HepG2 (cell line): Measurements from ENCODE around the gene SLC38A1.

Experiments used
- CTCF ChIP-seq: sonication (generic); formaldehyde crosslinking; IDR thresholded peaks from 2 replicates; pipeline ENCODE4 v1.5.0; 2020; ENCODE audit warnings: mild to moderate bottlenecking, missing genetic modification reagents, moderate library complexity
- EZH2 ChIP-seq: conservative IDR thresholded peaks from 2 replicates; pipeline ENCODE4 v1.6.1; 2012; ENCODE audit warnings: mild to moderate bottlenecking, low read depth, low read length, moderate library complexity
- GATA4 ChIP-seq: sonication (generic); IDR thresholded peaks from 2 replicates; pipeline ENCODE4 v1.6.1; 2016; ENCODE audit warnings: antibody characterized with exemption, low read depth, borderline replicate concordance
- HDAC6 ChIP-seq: fragments of 200-600 bp; sonication (generic); IDR thresholded peaks from 2 replicates; pipeline ENCODE4 v1.7.0; 2017; ENCODE audit warnings: mild to moderate bottlenecking, antibody characterized with exemption, low read length, low read depth
- NFIC ChIP-seq: IDR thresholded peaks from 2 replicates; pipeline ENCODE4 v1.6.1; 2012; ENCODE audit warnings: mild to moderate bottlenecking, low read length, inconsistent platforms
- POLR2A ChIP-seq, 2 experiments: IDR thresholded peaks; 2 replicates each; pipeline ENCODE4 v1.6.1; 2011; ENCODE audit warnings: low read depth in 2 of 2, low read length in 2 of 2, mild to moderate bottlenecking in 1 of 2, moderate library complexity in 1 of 2; ENCODE audit not compliant: insufficient read depth in 1 of 2
- YY1 ChIP-seq: IDR thresholded peaks from 2 replicates; pipeline ENCODE4 v1.6.1; 2011; ENCODE audit warnings: low read length, low read depth, moderate library complexity, mild to moderate bottlenecking; ENCODE audit not compliant: insufficient read depth, insufficient replicate concordance
- TF ChIP-seq, protein P1 (sequence below): IDR thresholded peaks from 2 replicates; pipeline ENCODE4 v1.6.1; 2012; ENCODE audit warnings: inconsistent platforms

- TF ChIP-seq CTCF (CRISPR knock-in tag) (no peak), YY1 (peak; percentile 20), POLR2A (IDR thresholded peaks at IDR 0.05; ENCODE audit: insufficient read depth in 1 of 2, low read depth in 2 of 2, low read length in 2 of 2) (0 out of 4 replicates have a peak, but pooled peaks of 1 of the 2 experiments have one; percentile 36), HDAC6 (no peak), NFIC (no peak), EZH2 (no peak), GATA4 (no peak)
- TF ChIP-seq, protein P1, sequence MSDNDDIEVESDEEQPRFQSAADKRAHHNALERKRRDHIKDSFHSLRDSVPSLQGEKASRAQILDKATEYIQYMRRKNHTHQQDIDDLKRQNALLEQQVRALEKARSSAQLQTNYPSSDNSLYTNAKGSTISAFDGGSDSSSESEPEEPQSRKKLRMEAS = no peak
Observed at GRCh38 chr12:46266869-46267574, 1.8 kb downstream of the SLC38A1 start.
